Measurements from ENCODE around the gene CEL. TPM values are rescaled to one million over a fixed set of nuclear protein-coding genes. Genes with fewer than 3 reads are reported as not detected.

The CEL gene
- total RNA-seq, 1 experiment from 2014 or later = 6.6 TPM

- H3K9me3 Mint-ChIP-seq = no peaks in the 10 kb centered on the region
- DNase-seq (ENCODE audit: low spot score) (no peak), ATAC-seq (no peak)
- H3K4me3 Mint-ChIP-seq = no peak overlapping the region
- peaks cover 26% of the 10 kb centered on the region for H3K36me3 Mint-ChIP-seq
- H3K4me1 Mint-ChIP-seq = peaks cover 3% of the 10 kb centered on the region
- POLR2A ChIA-PET = no interaction called here
- TF ChIP-seq NR1H2 (CRISPR knock-in tag; IDR thresholded peaks at IDR 0.05) (no peak), CBFB (CRISPR knock-in tag; IDR thresholded peaks at IDR 0.05; ENCODE audit: low read depth) (no peak), ZNF671 (CRISPR knock-in tag; IDR thresholded peaks at IDR 0.05) (no peak), FOXP4 (CRISPR knock-in tag; IDR thresholded peaks at IDR 0.05) (no peak), NR2C2 (CRISPR knock-in tag; IDR thresholded peaks at IDR 0.05) (no peak), MAX (CRISPR knock-in tag; IDR thresholded peaks at IDR 0.05) (no peak), IRF2 (CRISPR knock-in tag; IDR thresholded peaks at IDR 0.05; ENCODE audit: borderline replicate concordance, low read depth) (no peak), ZNF232 (CRISPR knock-in tag; IDR thresholded peaks at IDR 0.05) (no peak), ATF6 (CRISPR knock-in tag; IDR thresholded peaks at IDR 0.05) (no peak), PRRX2 (CRISPR knock-in tag; IDR thresholded peaks at IDR 0.05) (no peak), ATF1 (CRISPR knock-in tag; IDR thresholded peaks at IDR 0.05) (no peak), TEAD1 (CRISPR knock-in tag; IDR thresholded peaks at IDR 0.05) (no peak), GTF2I (CRISPR knock-in tag; conservative IDR thresholded peaks at IDR 0.05) (no peak), ZSCAN18 (CRISPR knock-in tag; IDR thresholded peaks at IDR 0.05) (no peak), FOXK1 (CRISPR knock-in tag; IDR thresholded peaks at IDR 0.05) (no peak), SMAD4 (CRISPR knock-in tag; IDR thresholded peaks at IDR 0.05) (no peak)
- TF ChIP-seq, protein P1, sequence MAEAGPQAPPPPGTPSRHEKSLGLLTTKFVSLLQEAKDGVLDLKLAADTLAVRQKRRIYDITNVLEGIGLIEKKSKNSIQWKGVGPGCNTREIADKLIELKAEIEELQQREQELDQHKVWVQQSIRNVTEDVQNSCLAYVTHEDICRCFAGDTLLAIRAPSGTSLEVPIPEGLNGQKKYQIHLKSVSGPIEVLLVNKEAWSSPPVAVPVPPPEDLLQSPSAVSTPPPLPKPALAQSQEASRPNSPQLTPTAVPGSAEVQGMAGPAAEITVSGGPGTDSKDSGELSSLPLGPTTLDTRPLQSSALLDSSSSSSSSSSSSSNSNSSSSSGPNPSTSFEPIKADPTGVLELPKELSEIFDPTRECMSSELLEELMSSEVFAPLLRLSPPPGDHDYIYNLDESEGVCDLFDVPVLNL (CRISPR knock-in tag; IDR thresholded peaks at IDR 0.05; ENCODE audit: borderline replicate concordance, low read depth) = no peak
- TF ChIP-seq, protein P2, sequence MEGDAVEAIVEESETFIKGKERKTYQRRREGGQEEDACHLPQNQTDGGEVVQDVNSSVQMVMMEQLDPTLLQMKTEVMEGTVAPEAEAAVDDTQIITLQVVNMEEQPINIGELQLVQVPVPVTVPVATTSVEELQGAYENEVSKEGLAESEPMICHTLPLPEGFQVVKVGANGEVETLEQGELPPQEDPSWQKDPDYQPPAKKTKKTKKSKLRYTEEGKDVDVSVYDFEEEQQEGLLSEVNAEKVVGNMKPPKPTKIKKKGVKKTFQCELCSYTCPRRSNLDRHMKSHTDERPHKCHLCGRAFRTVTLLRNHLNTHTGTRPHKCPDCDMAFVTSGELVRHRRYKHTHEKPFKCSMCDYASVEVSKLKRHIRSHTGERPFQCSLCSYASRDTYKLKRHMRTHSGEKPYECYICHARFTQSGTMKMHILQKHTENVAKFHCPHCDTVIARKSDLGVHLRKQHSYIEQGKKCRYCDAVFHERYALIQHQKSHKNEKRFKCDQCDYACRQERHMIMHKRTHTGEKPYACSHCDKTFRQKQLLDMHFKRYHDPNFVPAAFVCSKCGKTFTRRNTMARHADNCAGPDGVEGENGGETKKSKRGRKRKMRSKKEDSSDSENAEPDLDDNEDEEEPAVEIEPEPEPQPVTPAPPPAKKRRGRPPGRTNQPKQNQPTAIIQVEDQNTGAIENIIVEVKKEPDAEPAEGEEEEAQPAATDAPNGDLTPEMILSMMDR (IDR thresholded peaks at IDR 0.05) = no peak
- TF ChIP-seq, protein P3, sequence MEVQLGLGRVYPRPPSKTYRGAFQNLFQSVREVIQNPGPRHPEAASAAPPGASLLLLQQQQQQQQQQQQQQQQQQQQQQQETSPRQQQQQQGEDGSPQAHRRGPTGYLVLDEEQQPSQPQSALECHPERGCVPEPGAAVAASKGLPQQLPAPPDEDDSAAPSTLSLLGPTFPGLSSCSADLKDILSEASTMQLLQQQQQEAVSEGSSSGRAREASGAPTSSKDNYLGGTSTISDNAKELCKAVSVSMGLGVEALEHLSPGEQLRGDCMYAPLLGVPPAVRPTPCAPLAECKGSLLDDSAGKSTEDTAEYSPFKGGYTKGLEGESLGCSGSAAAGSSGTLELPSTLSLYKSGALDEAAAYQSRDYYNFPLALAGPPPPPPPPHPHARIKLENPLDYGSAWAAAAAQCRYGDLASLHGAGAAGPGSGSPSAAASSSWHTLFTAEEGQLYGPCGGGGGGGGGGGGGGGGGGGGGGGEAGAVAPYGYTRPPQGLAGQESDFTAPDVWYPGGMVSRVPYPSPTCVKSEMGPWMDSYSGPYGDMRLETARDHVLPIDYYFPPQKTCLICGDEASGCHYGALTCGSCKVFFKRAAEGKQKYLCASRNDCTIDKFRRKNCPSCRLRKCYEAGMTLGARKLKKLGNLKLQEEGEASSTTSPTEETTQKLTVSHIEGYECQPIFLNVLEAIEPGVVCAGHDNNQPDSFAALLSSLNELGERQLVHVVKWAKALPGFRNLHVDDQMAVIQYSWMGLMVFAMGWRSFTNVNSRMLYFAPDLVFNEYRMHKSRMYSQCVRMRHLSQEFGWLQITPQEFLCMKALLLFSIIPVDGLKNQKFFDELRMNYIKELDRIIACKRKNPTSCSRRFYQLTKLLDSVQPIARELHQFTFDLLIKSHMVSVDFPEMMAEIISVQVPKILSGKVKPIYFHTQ (CRISPR knock-in tag; IDR thresholded peaks at IDR 0.05) = no peak
- no peak overlapping the region for H3K27ac Mint-ChIP-seq
- CTCF ChIA-PET = interaction anchor here (7.8 kb wide), 1 partner anchor 38 kb away, joined by 93 read pairs; no protein-coding TSS in a partner anchor
- H3K27me3 Mint-ChIP-seq (ENCODE audit: low read depth) = no peaks in the 10 kb centered on the region
These were observed 45.5 kb downstream of the CEL start for GRCh38 chr9:133107245-133107722.
